Measurements from ENCODE around the gene MED28.

GRCh38 chr4:17623451-17624001, 9.1 kb downstream of the MED28 start:
- TF ChIP-seq CTCF (conservative IDR thresholded peaks at IDR 0.05; ENCODE audit: low read length) (no peak), EZH2phosphoT487 (IDR thresholded peaks at IDR 0.05; ENCODE audit: borderline replicate concordance) (no peak)
